Lung (tissue), 12 donors: Measurements from ENCODE around the gene GMPR2. TPM values are rescaled to one million over a fixed set of nuclear protein-coding genes. Genes with fewer than 3 reads are reported as not detected.

Experiments
- ATAC-seq: fragments of 200-7000 bp; cut with Tn5 transposase; one replicate; pipeline ENCODE4 v1.9.1; 2020; ENCODE audit warnings: moderate number of reproducible peaks; ENCODE audit not compliant: insufficient read depth, low FRiP score
- DNase-seq, 3 donors: peaks; one replicate each; pipeline ENCODE4 v3.0.0-alpha.2; 2013 to 2017
- H3K27ac ChIP-seq, 2 donors: one replicate each; pipeline ENCODE4 v1.5.1; 2013; ENCODE audit warnings: mild to moderate bottlenecking in 2 of 2, moderate library complexity in 2 of 2, control low read depth in 1 of 2, inconsistent platforms in 1 of 2, low read depth in 1 of 2, low read length in 1 of 2
- H3K27me3 ChIP-seq, 3 donors: one replicate each; pipeline ENCODE4 v1.5.1; 2013; ENCODE audit warnings: low read length in 2 of 3; ENCODE audit not compliant: control insufficient read depth in 3 of 3, insufficient read depth in 3 of 3
- H3K36me3 ChIP-seq, 4 donors: one replicate each; pipeline ENCODE4 v1.5.1; 2013; ENCODE audit warnings: low read length in 4 of 4, mild to moderate bottlenecking in 1 of 4, moderate library complexity in 1 of 4; ENCODE audit not compliant: control insufficient read depth in 4 of 4, insufficient read depth in 4 of 4
- H3K4me1 ChIP-seq, 5 donors: one replicate each; pipeline ENCODE4 v1.5.1; 2013; ENCODE audit warnings: low read length in 5 of 5, mild to moderate bottlenecking in 2 of 5, moderate library complexity in 1 of 5; ENCODE audit not compliant: control insufficient read depth in 5 of 5, insufficient read depth in 5 of 5
- H3K4me3 ChIP-seq: one replicate; pipeline ENCODE4 v1.5.1; 2013; ENCODE audit warnings: mild to moderate bottlenecking, control low read depth, moderate library complexity
- H3K9ac ChIP-seq, 2 donors: one replicate each; pipeline ENCODE4 v1.5.1; 2013; ENCODE audit warnings: low read length in 2 of 2, control low read depth in 1 of 2; ENCODE audit not compliant: insufficient read depth in 1 of 2
- H3K9me3 ChIP-seq, 4 donors: one replicate each; pipeline ENCODE4 v1.5.1; 2013; ENCODE audit warnings: low read length in 3 of 4, mild to moderate bottlenecking in 1 of 4, moderate library complexity in 1 of 4; ENCODE audit not compliant: control insufficient read depth in 4 of 4, insufficient read depth in 3 of 4
- CTCF ChIP-seq: IDR thresholded peaks from 2 replicates; pipeline ENCODE4 v1.5.1; 2012; ENCODE audit warnings: mild to moderate bottlenecking; ENCODE audit errors: control extremely low read depth, extremely low read depth
- WGBS, 2 donors: extraction: QIAGEN DNeasy Blood & Tissue Kit; methylation state at CpG; one replicate each; pipeline ENCODE4 v1.1.7; 2013; 5-methylcytosine and 5-hydroxymethylcytosine counted together
- polyA plus RNA-seq, 2 donors: library from polyadenylated mRNA; stranded (reverse); fragments of 200-250 nt; gene quantifications; one replicate each; pipeline ENCODE4 v1.2.1, GENCODE V29; 2013
- total RNA-seq, 2 donors: library from RNA; depleted of rRNA in 1 of 2; stranded (reverse); fragments of >200 nt in 1 of 2; gene quantifications; one replicate each; pipeline ENCODE4 v1.2.1, GENCODE V29; 2014 to 2021
- donor health status: control.
- donor health status: control.
- donor health status: Bipolar disorder and iron deficiency.
- donor health status: healthy.
- donor health status: DM: yes; HTN: yes; CAD: no.

The GMPR2 gene
- total and polyA plus RNA-seq, 4 donors: 42.9 to 71.1 (median 63.1) TPM

- Histone ChIP-seq H3K4me1 (peaks cover 0 to 11% (median 7%) of the 10 kb centered on the region in 5 donors), H3K9me3 (no peaks in the 10 kb centered on the region), H3K36me3 (peaks cover 0 to 18% (median 0%) of the 10 kb centered on the region in 4 donors), H3K9ac (no peak overlapping the region), H3K27me3 (no peaks in the 10 kb centered on the region), H3K4me3 (no peak overlapping the region), H3K27ac (no peak overlapping the region)
- TF ChIP-seq CTCF: no peak
- DNase-seq: no peak
- ATAC-seq: no peak
- 73 to 79% methylated on average over 4 of the region's 4 CpGs for WGBS, 2 donors
Measured at GRCh38 chr14:24256960-24257359, 24.2 kb downstream of the GMPR2 start.

- peak overlapping the region in 1 of 2 donors; percentile 59 for H3K27ac ChIP-seq
- DNase-seq: no peak
- TF ChIP-seq CTCF: no peak
Measured at GRCh38 chr14:24258119-24258518, 25.4 kb downstream of the GMPR2 start.

GRCh38 chr14:24258548-24259265 is 26.0 kb downstream of the GMPR2 start:
- H3K4me1 ChIP-seq: peaks cover 0 to 11% (median 7%) of the 10 kb centered on the region in 5 donors
- TF ChIP-seq CTCF: no peak
- ATAC-seq (no peak), DNase-seq (no peak)
- H3K9ac ChIP-seq: no peak overlapping the region
- H3K27me3 ChIP-seq: no peaks in the 10 kb centered on the region
- no peak overlapping the region for H3K4me3 ChIP-seq
- peak overlapping the region in 1 of 2 donors; percentile 59 for H3K27ac ChIP-seq
- H3K9me3 ChIP-seq: no peaks in the 10 kb centered on the region
- WGBS, 2 donors: 91 to 97% methylated on average over 18 of the region's 18 CpGs
- peaks cover 0 to 8% (median 0%) of the 10 kb centered on the region in 4 donors for H3K36me3 ChIP-seq

More at GRCh38 chr14:24258119-24258518, 25.4 kb downstream of the GMPR2 start:
- Histone ChIP-seq H3K4me3 (no peak overlapping the region), H3K27me3 (no peaks in the 10 kb centered on the region), H3K36me3 (peaks cover 0 to 10% (median 0%) of the 10 kb centered on the region in 4 donors), H3K4me1 (peaks cover 0 to 11% (median 7%) of the 10 kb centered on the region in 5 donors), H3K9ac (no peak overlapping the region), H3K9me3 (no peaks in the 10 kb centered on the region)
- WGBS, 2 donors: 86 to 91% methylated on average over 9 of the region's 9 CpGs
- no peak for ATAC-seq
